ENCODE data around the gene MED23. TPM values are rescaled to one million over a fixed set of nuclear protein-coding genes. Genes with fewer than 3 reads are reported as not detected.

Gene MED23
- total RNA-seq, 2 donors from 2014 or later = 11.9 to 18.2 TPM

DNA sequence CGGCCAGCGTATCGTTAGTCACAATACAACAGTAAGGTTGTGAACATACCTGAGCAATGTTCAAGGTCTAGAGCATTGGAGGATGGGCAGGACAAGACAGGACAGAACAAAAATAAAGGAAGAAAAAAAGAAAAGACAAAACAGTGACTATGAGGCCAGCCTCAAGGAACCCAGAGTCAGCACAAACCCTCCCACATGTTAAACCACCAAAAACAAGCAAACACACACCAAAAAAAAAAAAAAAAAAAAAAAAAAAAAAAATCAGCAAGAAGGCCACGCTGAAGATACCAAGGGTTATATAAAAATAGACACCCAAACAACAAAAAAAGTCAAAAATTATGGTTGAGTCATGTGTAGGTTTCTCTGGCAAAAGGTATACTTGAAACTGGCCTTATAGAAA, 12.8 kb downstream of the MED23 start:
- peaks cover 8 to 33% of the 10 kb centered on the region in 2 donors for H3K36me3 ChIP-seq (replicated peaks in 1 of 2; ENCODE audit: insufficient read depth in 1 of 2, low read depth in 2 of 2)
- TF ChIP-seq, protein P1, sequence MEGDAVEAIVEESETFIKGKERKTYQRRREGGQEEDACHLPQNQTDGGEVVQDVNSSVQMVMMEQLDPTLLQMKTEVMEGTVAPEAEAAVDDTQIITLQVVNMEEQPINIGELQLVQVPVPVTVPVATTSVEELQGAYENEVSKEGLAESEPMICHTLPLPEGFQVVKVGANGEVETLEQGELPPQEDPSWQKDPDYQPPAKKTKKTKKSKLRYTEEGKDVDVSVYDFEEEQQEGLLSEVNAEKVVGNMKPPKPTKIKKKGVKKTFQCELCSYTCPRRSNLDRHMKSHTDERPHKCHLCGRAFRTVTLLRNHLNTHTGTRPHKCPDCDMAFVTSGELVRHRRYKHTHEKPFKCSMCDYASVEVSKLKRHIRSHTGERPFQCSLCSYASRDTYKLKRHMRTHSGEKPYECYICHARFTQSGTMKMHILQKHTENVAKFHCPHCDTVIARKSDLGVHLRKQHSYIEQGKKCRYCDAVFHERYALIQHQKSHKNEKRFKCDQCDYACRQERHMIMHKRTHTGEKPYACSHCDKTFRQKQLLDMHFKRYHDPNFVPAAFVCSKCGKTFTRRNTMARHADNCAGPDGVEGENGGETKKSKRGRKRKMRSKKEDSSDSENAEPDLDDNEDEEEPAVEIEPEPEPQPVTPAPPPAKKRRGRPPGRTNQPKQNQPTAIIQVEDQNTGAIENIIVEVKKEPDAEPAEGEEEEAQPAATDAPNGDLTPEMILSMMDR (IDR thresholded peaks at IDR 0.05) = no peak
- TF ChIP-seq POLR2A (IDR thresholded peaks at IDR 0.05) = no peak
- H3K27ac ChIP-seq = no peak overlapping the region
- no peaks in the 10 kb centered on the region for H3K4me1 ChIP-seq
- H3K9me3 ChIP-seq = no peaks in the 10 kb centered on the region
- ATAC-seq = no peak
- H3K4me3 ChIP-seq = no peak overlapping the region
- intact Hi-C loops (cut with DNase I) = no loop called here
- H3K27me3 ChIP-seq = no peaks in the 10 kb centered on the region
- 92 to 96% methylated on average over 4 of the region's 4 CpGs for WGBS, 2 donors
- no peak for DNase-seq

- no peaks in the 10 kb centered on the region for H3K27me3 ChIP-seq
- no peaks in the 10 kb centered on the region for H3K9me3 ChIP-seq
- H3K4me3 ChIP-seq = no peak overlapping the region
- H3K36me3 ChIP-seq (replicated peaks in 1 of 2; ENCODE audit: insufficient read depth in 1 of 2, low read depth in 2 of 2) = peaks cover 8 to 32% of the 10 kb centered on the region in 2 donors
- H3K27ac ChIP-seq = no peak overlapping the region
- no peaks in the 10 kb centered on the region for H3K4me1 ChIP-seq
- DNase-seq = no peak
- no peak for TF ChIP-seq POLR2A (IDR thresholded peaks at IDR 0.05)
- TF ChIP-seq, protein P1 (IDR thresholded peaks at IDR 0.05) = no peak
- 77 to 78% methylated on average over 5 of the region's 5 CpGs for WGBS, 2 donors
- ATAC-seq = no peak
- intact Hi-C loops (cut with DNase I) = no loop called here
These were observed 14.6 kb downstream of the MED23 start for GRCh38 chr6:131613296-131613925.

GRCh38 chr6:131602781-131603312, 25.2 kb downstream of the MED23 start:
- H3K4me3 ChIP-seq = no peak overlapping the region
- intact Hi-C loops (cut with DNase I) = no loop called here
- H3K36me3 ChIP-seq (replicated peaks in 1 of 2; ENCODE audit: insufficient read depth in 1 of 2, low read depth in 2 of 2) = peaks cover 0 to 47% of the 10 kb centered on the region in 2 donors
- no peak overlapping the region for H3K27ac ChIP-seq
- 96% methylated on average over 1 of the region's 1 CpG for WGBS, 2 donors
- no peaks in the 10 kb centered on the region for H3K9me3 ChIP-seq
- DNase-seq = no peak
- ATAC-seq = no peak
- TF ChIP-seq, protein P1 (IDR thresholded peaks at IDR 0.05) = no peak
- no peak for TF ChIP-seq POLR2A (IDR thresholded peaks at IDR 0.05)
- H3K27me3 ChIP-seq = no peaks in the 10 kb centered on the region
- no peaks in the 10 kb centered on the region for H3K4me1 ChIP-seq

GRCh38 chr6:131600716-131601115, 27.3 kb downstream of the MED23 start:
- intact Hi-C loops (cut with DNase I) = no loop called here
- peaks cover 0 to 46% of the 10 kb centered on the region in 2 donors for H3K36me3 ChIP-seq (replicated peaks in 1 of 2; ENCODE audit: insufficient read depth in 1 of 2, low read depth in 2 of 2)
- no peak overlapping the region for H3K4me3 ChIP-seq
- TF ChIP-seq, protein P1 (IDR thresholded peaks at IDR 0.05) = no peak
- no peak for TF ChIP-seq POLR2A (IDR thresholded peaks at IDR 0.05)
- ATAC-seq = no peak
- DNase-seq = no peak
- H3K4me1 ChIP-seq = no peaks in the 10 kb centered on the region
- no peaks in the 10 kb centered on the region for H3K27me3 ChIP-seq
- H3K9me3 ChIP-seq = no peaks in the 10 kb centered on the region
- WGBS, 2 donors = 70 to 74% methylated on average over 4 of the region's 4 CpGs
- H3K27ac ChIP-seq = no peak overlapping the region

DNA sequence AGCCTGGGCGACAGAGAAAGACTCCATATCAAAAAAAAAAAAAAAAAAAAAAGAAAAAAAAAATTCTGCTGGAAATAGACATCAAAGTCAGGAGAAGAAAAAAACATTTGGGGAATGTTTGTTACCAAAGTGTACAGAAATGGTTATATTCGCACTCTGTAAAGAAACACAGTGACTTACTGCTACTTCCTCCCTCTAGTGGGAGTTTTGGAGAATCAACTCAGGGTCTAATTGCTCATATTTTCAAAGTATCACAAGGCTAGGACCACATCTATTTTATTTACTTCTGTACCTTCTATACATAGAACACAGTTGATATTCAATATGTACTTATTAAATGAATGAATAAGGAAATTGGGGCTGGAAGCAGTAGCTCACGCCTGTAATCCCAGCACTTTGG, 30.6 kb downstream of the MED23 start:
- Histone ChIP-seq H3K4me1 (no peaks in the 10 kb centered on the region), H3K27ac (no peak overlapping the region), H3K9me3 (no peaks in the 10 kb centered on the region), H3K4me3 (no peak overlapping the region), H3K36me3 (replicated peaks in 1 of 2; ENCODE audit: insufficient read depth in 1 of 2, low read depth in 2 of 2) (peaks cover 0 to 40% of the 10 kb centered on the region in 2 donors), H3K27me3 (no peaks in the 10 kb centered on the region)
- no peak for TF ChIP-seq POLR2A (IDR thresholded peaks at IDR 0.05)
- TF ChIP-seq, protein P1 (IDR thresholded peaks at IDR 0.05) = peak in 4 of 7 experiments; percentile 15 to 28 (median 24)
- 89 to 97% methylated on average over 3 of the region's 3 CpGs for WGBS, 2 donors
- intact Hi-C loops (cut with DNase I) = no loop called here
- ATAC-seq = no peak
- no peak for DNase-seq
